ENCODE results near the gene PCGF5.
A peak's percentile ranks its signal among the peaks of the same experiment; 100 is the strongest.

The PCGF5 gene

GRCh38 chr10:91194497-91195179, 25.8 kb upstream of the PCGF5 start:
- no peaks in the 10 kb centered on the region for H3K36me3 ChIP-seq (ENCODE audit: control insufficient read depth, insufficient read depth, low read length)
- H3K4me1 ChIP-seq (ENCODE audit: control insufficient read depth, insufficient read depth, low read length, poor library complexity, severe bottlenecking) = peaks cover 25% of the 10 kb centered on the region
- no peaks in the 10 kb centered on the region for H3K9me3 ChIP-seq (ENCODE audit: control insufficient read depth, low read length)
- H3K27ac ChIP-seq (ENCODE audit: insufficient read depth, low read length, poor library complexity, severe bottlenecking) = no peak overlapping the region
- H3K27me3 ChIP-seq (replicated peaks; ENCODE audit: control insufficient read depth, insufficient read depth, low read length, poor library complexity, severe bottlenecking) = no peaks in the 10 kb centered on the region
- no peak overlapping the region for H3K4me3 ChIP-seq (ENCODE audit: insufficient read depth, low read depth, low read length, poor library complexity, severe bottlenecking)
- DNase-seq = no peak

DNA sequence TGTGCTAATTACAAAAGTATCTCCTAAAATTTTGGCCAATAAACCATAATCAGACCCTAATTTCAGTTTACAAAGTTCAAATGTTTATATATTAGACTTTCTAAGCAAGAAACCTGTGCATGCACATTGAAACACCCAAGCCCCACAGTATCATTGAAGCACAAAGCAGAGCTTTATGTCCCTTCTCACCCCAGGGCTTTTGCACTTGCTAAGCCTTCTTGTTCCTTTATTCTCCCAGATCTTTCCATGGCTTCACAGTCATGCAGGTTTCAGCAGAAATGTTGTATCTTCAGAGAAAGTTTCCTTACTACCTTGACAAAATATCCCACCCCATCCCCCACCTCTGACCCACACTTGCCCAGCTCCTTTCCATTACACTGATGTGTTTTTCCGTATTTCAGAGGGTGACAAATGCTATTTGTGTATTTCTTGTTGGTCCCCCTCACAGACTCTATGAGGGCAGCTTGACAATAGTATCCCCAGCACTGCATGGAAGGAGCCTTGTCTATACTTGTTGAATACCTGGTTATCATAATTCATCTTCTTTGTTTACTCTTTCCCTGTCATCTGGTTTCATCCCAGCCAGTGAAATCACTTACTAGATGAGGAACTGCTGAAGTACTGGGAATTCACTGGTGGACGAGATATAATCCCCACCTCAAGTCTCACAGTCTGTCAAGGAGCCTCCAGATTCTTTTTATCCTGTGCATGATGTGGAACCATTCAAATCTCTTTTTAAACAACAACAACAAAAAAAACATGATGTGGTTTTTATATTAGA, 24.0 kb upstream of the PCGF5 start:
- Histone ChIP-seq H3K27me3 (replicated peaks; ENCODE audit: control insufficient read depth, insufficient read depth, low read length, poor library complexity, severe bottlenecking) (no peaks in the 10 kb centered on the region), H3K27ac (ENCODE audit: insufficient read depth, low read length, poor library complexity, severe bottlenecking) (no peak overlapping the region), H3K9me3 (ENCODE audit: control insufficient read depth, low read length) (no peaks in the 10 kb centered on the region), H3K36me3 (ENCODE audit: control insufficient read depth, insufficient read depth, low read length) (no peaks in the 10 kb centered on the region), H3K4me1 (ENCODE audit: control insufficient read depth, insufficient read depth, low read length, poor library complexity, severe bottlenecking) (peaks cover 31% of the 10 kb centered on the region), H3K4me3 (ENCODE audit: insufficient read depth, low read depth, low read length, poor library complexity, severe bottlenecking) (no peak overlapping the region)
- no peak for DNase-seq

DNA sequence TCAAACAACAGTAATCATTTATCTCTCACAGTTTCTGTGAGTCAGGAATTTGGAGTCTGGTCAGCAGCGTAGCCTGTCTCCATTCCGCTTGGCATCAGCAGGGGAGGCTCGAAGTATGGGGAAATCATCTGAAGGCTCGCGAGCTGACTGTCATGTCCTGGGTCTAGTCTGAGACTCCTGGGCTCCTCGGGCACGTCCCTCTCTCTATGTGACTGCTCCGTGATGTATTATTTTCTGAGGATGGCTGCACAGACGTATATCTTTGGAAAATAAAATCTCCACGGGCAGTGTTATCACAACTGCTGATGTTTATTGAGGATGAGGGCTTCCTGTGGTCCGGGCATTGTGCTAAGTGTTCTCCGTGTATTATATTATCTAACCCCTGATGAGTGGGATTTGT, 23.3 kb upstream of the PCGF5 start:
- Histone ChIP-seq H3K4me3 (ENCODE audit: insufficient read depth, low read depth, low read length, poor library complexity, severe bottlenecking) (no peak overlapping the region), H3K4me1 (ENCODE audit: control insufficient read depth, insufficient read depth, low read length, poor library complexity, severe bottlenecking) (peaks cover 36% of the 10 kb centered on the region), H3K9me3 (ENCODE audit: control insufficient read depth, low read length) (no peaks in the 10 kb centered on the region), H3K27ac (ENCODE audit: insufficient read depth, low read length, poor library complexity, severe bottlenecking) (no peak overlapping the region), H3K36me3 (ENCODE audit: control insufficient read depth, insufficient read depth, low read length) (no peaks in the 10 kb centered on the region), H3K27me3 (replicated peaks; ENCODE audit: control insufficient read depth, insufficient read depth, low read length, poor library complexity, severe bottlenecking) (no peaks in the 10 kb centered on the region)
- DNase-seq = no peak

- Histone ChIP-seq H3K9me3 (ENCODE audit: control insufficient read depth, low read length) (no peaks in the 10 kb centered on the region), H3K36me3 (ENCODE audit: control insufficient read depth, insufficient read depth, low read length) (no peaks in the 10 kb centered on the region), H3K4me1 (ENCODE audit: control insufficient read depth, insufficient read depth, low read length, poor library complexity, severe bottlenecking) (peaks cover 40% of the 10 kb centered on the region), H3K27ac (ENCODE audit: insufficient read depth, low read length, poor library complexity, severe bottlenecking) (peak overlapping the region; percentile 47), H3K27me3 (replicated peaks; ENCODE audit: control insufficient read depth, insufficient read depth, low read length, poor library complexity, severe bottlenecking) (no peaks in the 10 kb centered on the region), H3K4me3 (ENCODE audit: insufficient read depth, low read depth, low read length, poor library complexity, severe bottlenecking) (peak overlapping the region; percentile 11)
- DNase-seq = no peak
Measured at GRCh38 chr10:91198781-91199180, 21.7 kb upstream of the PCGF5 start.

- H3K27ac ChIP-seq (ENCODE audit: insufficient read depth, low read length, poor library complexity, severe bottlenecking) = peak overlapping the region; percentile 54
Measured at GRCh38 chr10:91200314-91201212, 19.9 kb upstream of the PCGF5 start.

DNA sequence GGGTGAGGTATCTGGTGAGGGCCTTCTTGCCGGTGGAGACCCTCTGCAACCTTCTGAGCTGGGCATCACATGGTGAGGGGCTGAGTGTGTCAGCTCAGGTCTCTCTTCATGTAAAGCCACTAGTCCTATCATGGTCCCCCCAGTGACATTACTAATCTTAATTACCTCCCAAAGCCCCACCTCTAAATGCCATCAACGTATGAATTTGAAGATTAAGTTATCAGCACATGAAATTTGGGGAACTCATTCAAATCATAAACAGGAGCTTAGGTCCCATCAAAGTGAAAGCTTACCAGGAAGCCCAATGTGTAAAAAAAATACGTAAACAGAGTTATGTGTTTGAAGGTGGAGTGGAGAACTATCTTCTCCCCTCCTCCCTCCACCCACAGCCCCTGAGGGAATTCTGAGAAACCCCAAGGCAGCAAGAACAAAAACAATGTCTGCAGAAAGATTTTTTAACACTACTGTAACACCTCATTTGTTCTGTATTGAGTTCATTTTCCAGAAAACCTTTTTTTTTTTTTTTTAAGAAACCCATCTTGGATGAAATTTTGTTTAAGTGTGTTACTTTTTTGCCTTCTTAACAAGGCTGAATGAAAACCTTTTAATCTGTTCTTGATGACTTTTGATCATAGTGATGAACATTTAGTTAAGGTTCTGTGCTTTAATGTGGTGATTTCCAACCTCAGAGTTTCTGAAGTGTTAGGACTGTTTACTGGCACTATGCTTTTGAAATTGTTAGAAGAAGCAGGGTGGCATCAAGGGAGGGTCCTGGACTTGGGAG, 19.1 kb upstream of the PCGF5 start:
- no peaks in the 10 kb centered on the region for H3K36me3 ChIP-seq (ENCODE audit: control insufficient read depth, insufficient read depth, low read length)
- H3K27me3 ChIP-seq (replicated peaks; ENCODE audit: control insufficient read depth, insufficient read depth, low read length, poor library complexity, severe bottlenecking) = no peaks in the 10 kb centered on the region
- no peak for DNase-seq
- peak overlapping the region; percentile 54 for H3K27ac ChIP-seq (ENCODE audit: insufficient read depth, low read length, poor library complexity, severe bottlenecking)
- H3K4me1 ChIP-seq (ENCODE audit: control insufficient read depth, insufficient read depth, low read length, poor library complexity, severe bottlenecking) = peaks cover 45% of the 10 kb centered on the region
- no peaks in the 10 kb centered on the region for H3K9me3 ChIP-seq (ENCODE audit: control insufficient read depth, low read length)
- peak overlapping the region; percentile 20 for H3K4me3 ChIP-seq (ENCODE audit: insufficient read depth, low read depth, low read length, poor library complexity, severe bottlenecking)

More at GRCh38 chr10:91200314-91201212, 19.9 kb upstream of the PCGF5 start:
- Histone ChIP-seq H3K4me1 (ENCODE audit: control insufficient read depth, insufficient read depth, low read length, poor library complexity, severe bottlenecking) (peaks cover 40% of the 10 kb centered on the region), H3K9me3 (ENCODE audit: control insufficient read depth, low read length) (no peaks in the 10 kb centered on the region), H3K36me3 (ENCODE audit: control insufficient read depth, insufficient read depth, low read length) (no peaks in the 10 kb centered on the region), H3K4me3 (ENCODE audit: insufficient read depth, low read depth, low read length, poor library complexity, severe bottlenecking) (peak overlapping the region; percentile 20), H3K27me3 (replicated peaks; ENCODE audit: control insufficient read depth, insufficient read depth, low read length, poor library complexity, severe bottlenecking) (no peaks in the 10 kb centered on the region)
- no peak for DNase-seq

GRCh38 chr10:91206427-91206826, 14.0 kb upstream of the PCGF5 start:
- Histone ChIP-seq H3K9me3 (ENCODE audit: control insufficient read depth, low read length) (no peaks in the 10 kb centered on the region), H3K27ac (ENCODE audit: insufficient read depth, low read length, poor library complexity, severe bottlenecking) (no peak overlapping the region), H3K4me1 (ENCODE audit: control insufficient read depth, insufficient read depth, low read length, poor library complexity, severe bottlenecking) (peaks cover 33% of the 10 kb centered on the region), H3K36me3 (ENCODE audit: control insufficient read depth, insufficient read depth, low read length) (no peaks in the 10 kb centered on the region), H3K4me3 (ENCODE audit: insufficient read depth, low read depth, low read length, poor library complexity, severe bottlenecking) (no peak overlapping the region), H3K27me3 (replicated peaks; ENCODE audit: control insufficient read depth, insufficient read depth, low read length, poor library complexity, severe bottlenecking) (no peaks in the 10 kb centered on the region)
- DNase-seq = no peak

GRCh38 chr10:91206837-91207474, 13.5 kb upstream of the PCGF5 start:
- DNase-seq = no peak
- Histone ChIP-seq H3K36me3 (ENCODE audit: control insufficient read depth, insufficient read depth, low read length) (no peaks in the 10 kb centered on the region), H3K27me3 (replicated peaks; ENCODE audit: control insufficient read depth, insufficient read depth, low read length, poor library complexity, severe bottlenecking) (no peaks in the 10 kb centered on the region), H3K4me1 (ENCODE audit: control insufficient read depth, insufficient read depth, low read length, poor library complexity, severe bottlenecking) (peaks cover 29% of the 10 kb centered on the region), H3K9me3 (ENCODE audit: control insufficient read depth, low read length) (no peaks in the 10 kb centered on the region), H3K4me3 (ENCODE audit: insufficient read depth, low read depth, low read length, poor library complexity, severe bottlenecking) (no peak overlapping the region), H3K27ac (ENCODE audit: insufficient read depth, low read length, poor library complexity, severe bottlenecking) (no peak overlapping the region)

DNA sequence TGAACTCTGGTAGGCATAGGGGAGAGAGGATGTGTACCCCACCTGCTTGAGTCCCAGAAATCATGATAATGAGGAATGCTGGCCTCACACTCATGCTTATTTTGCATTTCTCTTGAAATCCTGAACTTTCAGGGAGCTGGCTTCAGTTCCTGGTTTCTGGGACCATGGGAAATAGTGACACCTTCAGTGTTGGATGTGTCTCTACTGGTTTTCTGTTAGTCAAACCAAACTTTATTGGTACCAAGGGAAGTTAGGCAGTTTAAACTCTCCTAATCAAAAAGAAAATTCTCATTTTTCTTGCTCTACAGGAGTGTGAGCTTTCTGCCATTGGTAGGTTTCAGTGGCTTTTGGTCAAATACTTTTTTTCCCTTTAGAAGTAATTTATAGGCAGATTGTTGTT, 11.8 kb upstream of the PCGF5 start:
- peaks cover 24% of the 10 kb centered on the region for H3K4me1 ChIP-seq (ENCODE audit: control insufficient read depth, insufficient read depth, low read length, poor library complexity, severe bottlenecking)
- H3K4me3 ChIP-seq (ENCODE audit: insufficient read depth, low read depth, low read length, poor library complexity, severe bottlenecking) = no peak overlapping the region
- H3K36me3 ChIP-seq (ENCODE audit: control insufficient read depth, insufficient read depth, low read length) = no peaks in the 10 kb centered on the region
- no peak for DNase-seq
- H3K27me3 ChIP-seq (replicated peaks; ENCODE audit: control insufficient read depth, insufficient read depth, low read length, poor library complexity, severe bottlenecking) = no peaks in the 10 kb centered on the region
- H3K27ac ChIP-seq (ENCODE audit: insufficient read depth, low read length, poor library complexity, severe bottlenecking) = no peak overlapping the region
- H3K9me3 ChIP-seq (ENCODE audit: control insufficient read depth, low read length) = no peaks in the 10 kb centered on the region
